Activated T-helper 1 cell treated with anti-CD3 and anti-CD28 coated beads, Interleukin-12 subunit alpha, Interleukin-12 subunit beta, Interleukin-2, Interleukin-4 antibody, amounts not matched to agents 30 ng/mL and 10 ng/mL and 1 ng/mL, durations not matched to agents 14 hours and 24 hours and 36 hours (primary cell): ENCODE measurements around the gene TGIF2. TPM values are rescaled to one million over a fixed set of nuclear protein-coding genes. Genes with fewer than 3 reads are reported as not detected.

ENCODE experiments used
- DNase-seq: peaks from one replicate; pipeline ENCODE4 v3.0.0; 2021; ENCODE audit warnings: low spot score
- H3K27ac Mint-ChIP-seq: one replicate; pipeline ENCODE4 v1.8.0; 2021; ENCODE audit warnings: mild to moderate bottlenecking, mixed read lengths
- H3K27me3 Mint-ChIP-seq: one replicate; pipeline ENCODE4 v1.8.0; 2022; ENCODE audit warnings: mild to moderate bottlenecking, moderate library complexity, mixed read lengths; ENCODE audit not compliant: insufficient read depth
- H3K36me3 Mint-ChIP-seq: one replicate; pipeline ENCODE4 v1.8.0; 2021; ENCODE audit warnings: low read depth, mixed read lengths
- H3K4me1 Mint-ChIP-seq: one replicate; pipeline ENCODE4 v1.8.0; 2021; ENCODE audit warnings: low read depth, mixed read lengths
- H3K4me3 Mint-ChIP-seq: one replicate; pipeline ENCODE4 v1.8.0; 2021; ENCODE audit warnings: mild to moderate bottlenecking, moderate library complexity, mixed read lengths
- H3K9me3 Mint-ChIP-seq: one replicate; pipeline ENCODE4 v1.8.0; 2021; ENCODE audit warnings: mixed read lengths
- intact Hi-C: fragments of 100-400 bp; cut with micrococcal nuclease; formaldehyde crosslinking; loops from one replicate; pipeline ENCODE4 v1.15.1; 2024
- total RNA-seq: library from RNA; stranded (reverse); gene quantifications from 2 replicates; pipeline ENCODE4 v1.2.3, GENCODE V29; 2022

TGIF2 gene
- total RNA-seq, 1 donor from 2014 or later = 55.4 TPM

DNA sequence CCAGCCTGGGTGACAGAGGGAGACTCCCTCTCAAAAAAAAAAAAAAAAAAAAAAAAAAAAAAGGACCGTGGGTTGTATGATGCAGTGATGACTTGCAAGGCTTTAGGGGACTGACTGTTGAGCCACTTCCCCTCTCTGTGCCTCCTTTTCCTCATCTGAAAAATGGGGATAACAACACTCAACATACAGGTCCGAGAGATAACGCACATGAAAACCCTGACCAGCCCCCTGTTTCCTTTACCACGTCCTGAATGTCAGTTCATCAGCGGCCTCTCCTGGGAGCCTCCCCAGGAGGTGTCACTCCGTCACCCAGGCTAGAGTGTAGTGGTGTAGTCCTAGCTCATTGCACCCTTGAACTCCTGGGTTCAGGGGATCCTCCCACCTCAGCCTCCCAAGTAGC, 68.7 kb downstream of the TGIF2 start:
- intact Hi-C loops = loop anchor here (10.0 kb wide), 2 partner anchors 243 to 313 kb away; partner anchors contain the start of gene SAMHD1
- H3K4me3 Mint-ChIP-seq = peak overlapping the region; percentile 47
- peaks cover 38% of the 10 kb centered on the region for H3K36me3 Mint-ChIP-seq
- H3K4me1 Mint-ChIP-seq = peaks cover 45% of the 10 kb centered on the region
- no peak for DNase-seq
- no peaks in the 10 kb centered on the region for H3K27me3 Mint-ChIP-seq
- H3K9me3 Mint-ChIP-seq = no peaks in the 10 kb centered on the region
- H3K27ac Mint-ChIP-seq = peak overlapping the region; percentile 64

Other genes with a start within 250 kb of the TGIF2 start
- gene MYL9, start 32.1 kb upstream of the TGIF2 start, total RNA-seq = 0.26 TPM in 1 of 2 replicates, not detected in the other
- 112 and 119 TPM in 2 replicates for gene RAB5IF, start 32.2 kb downstream of the TGIF2 start, total RNA-seq
- gene SLA2, start 72.6 kb downstream of the TGIF2 start, total RNA-seq = 62.0 and 64.0 TPM in 2 replicates
- gene NDRG3, start 172.5 kb downstream of the TGIF2 start, total RNA-seq = 21.3 and 21.9 TPM in 2 replicates
- 23.2 and 29.0 TPM in 2 replicates for gene DSN1, start 200.2 kb downstream of the TGIF2 start, total RNA-seq